H1 (cell line): ENCODE measurements around the gene IL1RL1. TPM values are rescaled to one million over a fixed set of nuclear protein-coding genes. Genes with fewer than 3 reads are reported as not detected.

Experiments used
- CTCF ChIA-PET: fragments of 300-600 bp; sonication (Branson Sonifier 250); formaldehyde crosslinking; loops from one replicate; lab custom pipeline; 2021; ENCODE audit not compliant: partially characterized antibody; lab: Charles Lee
- POLR2A ChIA-PET: fragments of 300-600 bp; sonication (Branson Sonifier 250); formaldehyde crosslinking; loops from one replicate; lab custom pipeline; 2021; ENCODE audit warnings: inconsistent platforms; ENCODE audit not compliant: partially characterized antibody; lab: Charles Lee
- DNase-seq, 2 experiments: peaks; one replicate each; pipeline versions ENCODE4 v3.0.0 to v3.0.0-alpha.2; 2010 to 2022; ENCODE audit warnings: low spot score in 2 of 2, low read depth in 1 of 2, mixed read lengths in 1 of 2
- FAIRE-seq: peaks from 2 replicates; lab custom pipeline; 2011; peaks lifted over from hg19 to GRCh38; lab: Jason Lieb, UNC
- H2AFZ ChIP-seq: 2 replicates; pipeline ENCODE4 v1.8.1; 2012; ENCODE audit warnings: low read length, inconsistent platforms
- H2AK5ac ChIP-seq: 2 replicates; pipeline ENCODE4 v1.6.1; 2013; ENCODE audit warnings: low read depth, low read length
- H2BK120ac ChIP-seq: replicated peaks from 2 replicates; pipeline ENCODE3; 2013; ENCODE audit warnings: low read depth, low read length, inconsistent platforms
- H2BK12ac ChIP-seq: 2 replicates; pipeline ENCODE4 v1.6.1; 2013; ENCODE audit warnings: low read depth, low read length
- H2BK15ac ChIP-seq: 2 replicates; pipeline ENCODE4 v1.6.1; 2013; ENCODE audit warnings: low read length
- H2BK20ac ChIP-seq: 2 replicates; pipeline ENCODE4 v1.6.1; 2013; ENCODE audit warnings: low read length
- H2BK5ac ChIP-seq: 2 replicates; pipeline ENCODE4 v1.6.1; 2013; ENCODE audit warnings: low read depth, low read length
- H3K14ac ChIP-seq: 2 replicates; pipeline ENCODE4 v1.6.1; 2013; ENCODE audit warnings: inconsistent platforms; ENCODE audit not compliant: insufficient read length
- H3K18ac ChIP-seq: 2 replicates; pipeline ENCODE4 v1.6.1; 2013; ENCODE audit warnings: low read length; ENCODE audit errors: extremely low read depth
- H3K23ac ChIP-seq: 2 replicates; pipeline ENCODE4 v1.6.1; 2013; ENCODE audit warnings: inconsistent platforms; ENCODE audit not compliant: insufficient read length
- H3K23me2 ChIP-seq: 2 replicates; pipeline ENCODE4 v1.6.1; 2013; ENCODE audit warnings: low read depth, low read length
- H3K27ac ChIP-seq: 2 replicates; pipeline ENCODE4 v1.6.1; 2011; ENCODE audit warnings: low read depth, low read length, inconsistent platforms
- H3K27me3 ChIP-seq, 4 experiments: replicated peaks in 1 of 4; 1 replicate in 1 of 4; 2 replicates in 3 of 4; pipeline versions ENCODE4 v1.6.1 to v1.8.1; 2011 to 2013; ENCODE audit warnings: low read length in 3 of 4, mild to moderate bottlenecking in 3 of 4, inconsistent platforms in 2 of 4, mixed read lengths in 2 of 4, moderate library complexity in 1 of 4; ENCODE audit not compliant: control insufficient read depth in 3 of 4, insufficient read depth in 3 of 4; ENCODE audit errors: extremely low read depth in 1 of 4
- H3K36me3 ChIP-seq, 4 experiments: 2 replicates each; pipeline versions ENCODE4 v1.6.1 to v1.8.1; 2011 to 2013; ENCODE audit warnings: mild to moderate bottlenecking in 4 of 4, low read length in 3 of 4, moderate library complexity in 2 of 4, control low read depth in 1 of 4, inconsistent platforms in 1 of 4; ENCODE audit not compliant: insufficient read depth in 4 of 4, control insufficient read depth in 2 of 4
- H3K4ac ChIP-seq: replicated peaks from 2 replicates; pipeline ENCODE3; 2013; ENCODE audit warnings: low read length, low read depth, mixed read lengths, inconsistent platforms; ENCODE audit not compliant: insufficient read length
- H3K4me1 ChIP-seq, 4 experiments: replicated peaks in 1 of 4; 1 replicate in 1 of 4; 2 replicates in 3 of 4; pipeline versions ENCODE4 v1.6.1 to v1.8.1; 2011 to 2013; ENCODE audit warnings: low read length in 3 of 4, inconsistent platforms in 2 of 4, mixed read lengths in 1 of 4; ENCODE audit not compliant: insufficient read depth in 4 of 4, control insufficient read depth in 3 of 4
- H3K4me2 ChIP-seq, 2 experiments: 2 replicates each; pipeline versions ENCODE4 v1.6.1 to v1.8.1; 2011 to 2013; ENCODE audit warnings: low read depth in 2 of 2, low read length in 2 of 2, control low read depth in 1 of 2, inconsistent platforms in 1 of 2, mild to moderate bottlenecking in 1 of 2; ENCODE audit not compliant: insufficient read depth in 1 of 2
- H3K4me3 ChIP-seq, 4 experiments: fragments of 200-600, 300-600 bp in 1 of 4; sonication (generic), shearing (Covaris generic), sonication (Bioruptor Twin) in 1 of 4; 2 replicates each; pipeline versions ENCODE4 v1.5.1 to v1.8.1; 2011 to 2016; ENCODE audit warnings: low read length in 4 of 4, low read depth in 3 of 4, control low read depth in 2 of 4, inconsistent platforms in 2 of 4, mild to moderate bottlenecking in 2 of 4, mixed read lengths in 1 of 4, moderate library complexity in 1 of 4; ENCODE audit not compliant: insufficient read depth in 2 of 4; ENCODE audit errors: extremely low read depth in 1 of 4
- H3K56ac ChIP-seq: replicated peaks from 2 replicates; pipeline ENCODE3; 2013; ENCODE audit warnings: low read depth, mild to moderate bottlenecking, mixed read lengths, low read length, inconsistent platforms; ENCODE audit not compliant: insufficient read length
- H3K79me1 ChIP-seq: 2 replicates; pipeline ENCODE4 v1.6.1; 2013; ENCODE audit warnings: low read depth, low read length, control low read depth
- H3K79me2 ChIP-seq, 2 experiments: 2 replicates each; pipeline versions ENCODE4 v1.6.1 to v1.8.1; 2012 to 2013; ENCODE audit warnings: low read length in 2 of 2, mild to moderate bottlenecking in 2 of 2, inconsistent platforms in 1 of 2; ENCODE audit not compliant: insufficient read depth in 2 of 2, control insufficient read depth in 1 of 2
- H3K9ac ChIP-seq, 4 experiments: replicated peaks in 1 of 4; 1 replicate in 1 of 4; 2 replicates in 3 of 4; pipeline versions ENCODE4 v1.6.1 to v1.8.1; 2011 to 2013; ENCODE audit warnings: low read depth in 3 of 4, low read length in 3 of 4, control low read depth in 2 of 4, mild to moderate bottlenecking in 2 of 4, moderate library complexity in 2 of 4, inconsistent platforms in 1 of 4; ENCODE audit errors: extremely low read depth in 1 of 4
- H3K9me3 ChIP-seq, 2 experiments: 2 replicates each; pipeline versions ENCODE4 v1.6.1 to v1.8.1; 2012 to 2013; ENCODE audit warnings: mild to moderate bottlenecking in 2 of 2, moderate library complexity in 2 of 2, control low read depth in 1 of 2, inconsistent platforms in 1 of 2, low read depth in 1 of 2, low read length in 1 of 2, mixed read lengths in 1 of 2; ENCODE audit not compliant: insufficient read depth in 2 of 2
- H4K20me1 ChIP-seq, 2 experiments: replicated peaks in 1 of 2; 2 replicates each; pipeline versions ENCODE3 to v1.8.1; 2011 to 2013; ENCODE audit warnings: inconsistent platforms in 2 of 2, low read length in 2 of 2, mild to moderate bottlenecking in 1 of 2; ENCODE audit not compliant: insufficient read depth in 2 of 2, control insufficient read depth in 1 of 2
- H4K5ac ChIP-seq: 2 replicates; pipeline ENCODE4 v1.6.1; 2013; ENCODE audit warnings: low read length, low read depth, mixed read lengths, inconsistent platforms; ENCODE audit not compliant: insufficient read length
- H4K8ac ChIP-seq: 2 replicates; pipeline ENCODE4 v1.8.0; 2013; ENCODE audit warnings: mild to moderate bottlenecking, moderate library complexity, low read length, inconsistent platforms; ENCODE audit not compliant: insufficient read depth; ENCODE audit errors: extremely low read depth
- H4K91ac ChIP-seq: replicated peaks from 2 replicates; pipeline ENCODE3; 2013; ENCODE audit warnings: low read length, mixed read lengths, inconsistent platforms; ENCODE audit not compliant: insufficient read length
- BRCA1 ChIP-seq: IDR thresholded peaks from 2 replicates; pipeline ENCODE4 v1.6.1; 2012; ENCODE audit warnings: low read depth, low read length, improper control_type of control experiment
- CHD1 ChIP-seq: IDR thresholded peaks from 2 replicates; pipeline ENCODE4 v1.6.1; 2012; ENCODE audit warnings: low read depth, low read length, improper control_type of control experiment
- CHD2 ChIP-seq: IDR thresholded peaks from 2 replicates; pipeline ENCODE4 v1.6.1; 2012; ENCODE audit warnings: low read length, improper control_type of control experiment
- CTCF ChIP-seq, 3 experiments: IDR thresholded peaks; 1 replicate in 2 of 3; 2 replicates in 1 of 3; pipeline versions ENCODE4 v1.5.1 to v1.6.1; 2011; ENCODE audit warnings: low read length in 3 of 3, mild to moderate bottlenecking in 3 of 3, inconsistent platforms in 2 of 3, low read depth in 1 of 3, moderate library complexity in 1 of 3; ENCODE audit not compliant: insufficient read depth in 1 of 3; ENCODE audit errors: control extremely low read depth in 1 of 3
- GABPA ChIP-seq: IDR thresholded peaks from 2 replicates; pipeline ENCODE4 v1.6.1; 2011; ENCODE audit warnings: mild to moderate bottlenecking, low read length, moderate library complexity, borderline replicate concordance; ENCODE audit not compliant: insufficient read depth
- JUN ChIP-seq: IDR thresholded peaks from 2 replicates; pipeline ENCODE4 v1.6.1; 2011; ENCODE audit warnings: low read depth, mild to moderate bottlenecking, improper control_type of control experiment, low read length
- KDM1A ChIP-seq: fragments of 200-600, 300-600 bp; sonication (generic); IDR thresholded peaks from 2 replicates; pipeline ENCODE4 v1.7.1; 2016; ENCODE audit warnings: mild to moderate bottlenecking, low read length, borderline replicate concordance
- MAFK ChIP-seq: IDR thresholded peaks from 2 replicates; pipeline ENCODE4 v1.6.1; 2012; ENCODE audit warnings: low read depth, mild to moderate bottlenecking, improper control_type of control experiment, low read length
- RFX5 ChIP-seq: IDR thresholded peaks from 2 replicates; pipeline ENCODE4 v1.6.1; 2011; ENCODE audit warnings: low read depth, low read length, improper control_type of control experiment, borderline replicate concordance
- SIRT6 ChIP-seq: IDR thresholded peaks from one replicate; pipeline ENCODE4 v1.7.1; 2012; ENCODE audit warnings: low read length, inconsistent platforms
- SP2 ChIP-seq: IDR thresholded peaks from 2 replicates; pipeline ENCODE4 v1.6.1; 2012; ENCODE audit warnings: mild to moderate bottlenecking, low read length, inconsistent platforms
- TBP ChIP-seq: IDR thresholded peaks from 2 replicates; pipeline ENCODE4 v1.6.1; 2011; ENCODE audit warnings: low read depth, low read length, improper control_type of control experiment
- WGBS, 2 experiments: shearing (Covaris generic) in 1 of 2; methylation state at CpG; one replicate each; pipeline versions ENCODE4 v1.1.6 to v1.1.7; 2013 to 2015; ENCODE audit warnings: low lambda C conversion rate in 2 of 2, mixed read lengths in 2 of 2, inconsistent platforms in 1 of 2, low coverage in 1 of 2, missing lambda C conversion rate in 1 of 2; ENCODE audit not compliant: insufficient replicate concordance in 2 of 2, insufficient coverage in 1 of 2, insufficient read length in 1 of 2; ENCODE audit errors: extremely low coverage in 1 of 2, missing lambda C conversion rate in 1 of 2; 5-methylcytosine and 5-hydroxymethylcytosine counted together
- polyA plus RNA-seq, 7 experiments: library from polyadenylated mRNA; depleted of rRNA in 3 of 7; stranded (reverse) in 5 of 7; unstranded in 2 of 7; fragments of >200 nt in 5 of 7; fragments of 200-250 nt in 2 of 7; gene quantifications; 1 replicate in 5 of 7; 2 replicates in 1 of 7; 4 replicates in 1 of 7; pipeline versions ENCODE4 v1.2.1 to v1.2.3, GENCODE V29; 2011 to 2013; ENCODE audit warnings: missing spikeins in 2 of 7, mixed read lengths in 2 of 7
- total RNA-seq: library from RNA; stranded (reverse); fragmentation: NEBNext Ultra II Directional; extraction: Animal tissue kit (Norgen Biotek cat#: 25700); gene quantifications from 2 replicates; pipeline ENCODE4 v1.2.1, GENCODE V29; 2021

The IL1RL1 gene
- total and polyA plus RNA-seq, 2 of the 8 experiments (the other 6 are each of a cell fraction or from before 2014, with no cell fraction given), result not detected

GRCh38 chr2:102346381-102347130 is 35.2 kb downstream of the IL1RL1 start:
- Histone ChIP-seq H3K4me2 (no peak overlapping the region), H2AK5ac (no peak overlapping the region), H2AFZ (no peak overlapping the region), H3K9ac (no peak overlapping the region), H3K4me1 (no peaks in the 10 kb centered on the region), H3K79me2 (no peaks in the 10 kb centered on the region), H3K4me3 (no peak overlapping the region), H2BK12ac (no peak overlapping the region), H2BK15ac (no peak overlapping the region), H3K9me3 (no peaks in the 10 kb centered on the region), H3K27me3 (no peaks in the 10 kb centered on the region), H3K14ac (no peak overlapping the region), H3K18ac (no peak overlapping the region), H3K23me2 (no peaks in the 10 kb centered on the region; the same call in 1 of the 2 replicates), H3K36me3 (no peaks in the 10 kb centered on the region), H3K27ac (no peak overlapping the region), H2BK20ac (no peak overlapping the region), H4K20me1 (no peaks in the 10 kb centered on the region), H3K23ac (no peak overlapping the region), H3K4ac (no peak overlapping the region), H3K56ac (no peak overlapping the region), H3K79me1 (no peaks in the 10 kb centered on the region), H2BK120ac (no peak overlapping the region), H4K8ac (no peak overlapping the region), H4K5ac (no peak overlapping the region), H4K91ac (no peak overlapping the region), H2BK5ac (no peak overlapping the region)
- CTCF ChIA-PET, result no interaction called here
- DNase-seq (no peak), FAIRE-seq (no peak)
- POLR2A ChIA-PET, result no interaction called here
- 91% methylated on average over 7 of the region's 7 CpGs; no CpG with 5 or more reads in 1 of the 2 experiments for WGBS, 2 experiments
- TF ChIP-seq BRCA1 (no peak), GABPA (no peak), CHD1 (no peak), KDM1A (no peak), SIRT6 (no peak), MAFK (no peak), TBP (no peak), SP2 (no peak), CHD2 (no peak), JUN (no peak), RFX5 (no peak), CTCF (IDR thresholded peaks at IDR 0.05; ENCODE audit: control extremely low read depth in 1 of 3, insufficient read depth in 1 of 3, low read depth in 1 of 3, low read length in 3 of 3) (no peak)
